ENCODE measurements around the gene TSPAN32.

The TSPAN32 gene

DNA sequence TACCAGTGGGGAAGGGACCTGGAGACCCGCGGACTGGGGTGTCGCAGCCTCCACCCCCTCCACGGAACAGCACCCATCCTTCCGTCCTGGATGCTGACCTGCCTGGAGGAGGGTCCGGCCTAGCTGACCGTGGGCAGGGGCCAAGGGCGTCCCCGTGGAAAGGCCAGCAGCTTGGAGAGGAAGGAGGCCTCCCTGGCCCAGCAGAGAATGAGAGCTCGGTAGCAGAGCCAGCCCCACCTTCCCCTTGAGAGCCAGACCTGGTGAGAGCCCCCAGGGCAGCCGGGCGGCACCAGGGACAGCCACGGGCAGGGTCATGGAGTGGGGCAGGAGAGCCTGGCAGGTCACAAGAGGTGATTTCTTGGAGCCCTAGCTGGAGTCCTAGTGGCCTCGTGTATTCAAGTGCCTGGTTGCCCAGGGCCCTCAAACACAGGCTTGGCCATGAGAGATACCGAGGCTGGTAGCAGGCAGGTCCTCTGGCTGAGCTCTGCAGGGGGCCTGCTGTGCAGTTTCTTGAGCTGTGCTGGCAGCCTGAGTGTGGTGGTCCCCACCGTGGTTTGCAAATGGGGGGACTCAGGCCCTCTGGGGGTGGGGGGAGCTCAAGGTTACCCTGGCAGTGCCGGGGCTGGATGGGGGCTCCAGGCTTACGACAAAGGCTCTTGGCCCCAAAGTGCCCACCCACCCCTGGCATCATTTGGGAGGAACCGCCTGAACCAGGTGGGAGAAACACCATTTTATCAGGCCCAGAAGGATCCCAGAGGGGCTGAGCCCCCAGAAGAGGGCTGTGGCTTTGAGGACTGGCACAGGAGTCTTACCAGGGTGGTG is 7.6 kb downstream of the TSPAN32 start:
- no peak overlapping the region for H3K4me3 ChIP-seq (ENCODE audit: low read length)

GRCh38 chr11:2310073-2310785 is 8.4 kb downstream of the TSPAN32 start:
- H3K4me3 ChIP-seq (ENCODE audit: low read length), result no peak overlapping the region
- DNase-seq (ENCODE audit: low read depth, low spot score), result no peak

More for the DNA sequence above, 7.6 kb downstream of the TSPAN32 start:
- no peak for DNase-seq (ENCODE audit: low read depth, low spot score)

DNA sequence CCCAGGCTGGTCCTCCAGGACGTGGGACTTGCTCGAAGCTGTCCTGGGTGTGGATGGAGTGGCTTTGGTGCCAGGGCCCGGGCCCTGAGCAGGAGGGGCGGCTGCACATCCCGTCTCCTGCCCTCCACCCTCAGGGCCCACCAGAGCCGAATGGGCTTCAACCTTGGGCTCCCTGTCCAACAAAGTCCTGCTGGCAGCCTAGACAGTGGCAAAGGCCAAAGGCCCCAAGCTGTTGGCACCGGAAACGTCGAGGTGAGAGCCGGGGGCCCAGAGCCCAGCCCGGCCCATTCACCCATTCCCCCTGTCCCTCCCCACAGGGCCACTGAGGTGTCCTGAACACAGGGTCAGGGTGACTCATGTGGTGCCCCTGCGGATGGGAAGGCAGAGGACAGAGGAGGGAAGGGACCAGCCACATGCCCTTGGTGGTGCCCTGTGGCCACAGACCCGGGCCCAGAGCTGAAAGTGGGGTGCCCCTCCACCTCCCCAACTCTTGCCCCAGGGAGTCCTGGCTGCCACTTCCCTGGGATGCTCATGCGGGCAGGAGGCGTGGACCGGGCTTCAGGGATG is 9.1 kb downstream of the TSPAN32 start:
- H3K4me3 ChIP-seq (ENCODE audit: low read length), result no peak overlapping the region
- no peak for DNase-seq (ENCODE audit: low read depth, low spot score)

DNA sequence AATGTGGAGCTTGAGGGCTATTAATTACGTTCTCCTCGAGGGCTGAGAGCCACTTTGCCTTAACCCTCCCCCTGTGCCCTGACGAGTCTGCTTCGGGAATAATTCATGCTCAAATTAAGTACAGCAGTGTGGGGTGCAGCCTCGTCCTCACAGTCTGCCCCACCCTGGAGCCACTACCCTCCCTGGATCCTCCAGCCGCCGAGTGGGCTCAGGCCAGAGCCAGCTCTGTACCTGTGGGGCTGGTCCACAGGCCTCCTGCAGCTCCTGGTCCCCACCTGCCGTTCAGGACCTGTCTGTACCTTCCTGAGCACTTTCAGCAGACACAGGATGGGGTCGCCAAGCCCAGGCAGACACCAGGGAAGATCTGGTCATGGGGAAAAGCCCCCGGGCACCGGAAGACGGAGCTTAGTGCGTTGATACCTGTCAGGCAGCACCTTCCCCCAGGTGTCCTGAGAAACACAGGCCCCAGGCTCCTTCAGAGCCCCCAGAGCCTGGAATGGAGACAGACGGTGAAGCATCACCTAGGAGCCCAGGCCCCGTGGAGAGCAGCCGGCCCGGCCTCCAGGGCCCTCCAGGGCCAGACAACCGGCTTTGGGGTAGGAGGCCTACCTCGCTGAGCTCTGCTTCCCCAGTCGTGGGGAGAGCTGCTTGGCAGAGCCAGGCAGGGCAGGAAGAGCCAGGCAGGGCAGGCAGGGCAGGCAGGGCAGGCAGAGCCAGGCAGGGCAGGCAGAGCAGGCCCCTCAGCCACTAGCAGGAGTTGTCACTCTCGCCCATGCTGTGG is 9.7 kb downstream of the TSPAN32 start:
- DNase-seq (ENCODE audit: low read depth, low spot score), result no peak
- H3K4me3 ChIP-seq (ENCODE audit: low read length), result no peak overlapping the region

DNA sequence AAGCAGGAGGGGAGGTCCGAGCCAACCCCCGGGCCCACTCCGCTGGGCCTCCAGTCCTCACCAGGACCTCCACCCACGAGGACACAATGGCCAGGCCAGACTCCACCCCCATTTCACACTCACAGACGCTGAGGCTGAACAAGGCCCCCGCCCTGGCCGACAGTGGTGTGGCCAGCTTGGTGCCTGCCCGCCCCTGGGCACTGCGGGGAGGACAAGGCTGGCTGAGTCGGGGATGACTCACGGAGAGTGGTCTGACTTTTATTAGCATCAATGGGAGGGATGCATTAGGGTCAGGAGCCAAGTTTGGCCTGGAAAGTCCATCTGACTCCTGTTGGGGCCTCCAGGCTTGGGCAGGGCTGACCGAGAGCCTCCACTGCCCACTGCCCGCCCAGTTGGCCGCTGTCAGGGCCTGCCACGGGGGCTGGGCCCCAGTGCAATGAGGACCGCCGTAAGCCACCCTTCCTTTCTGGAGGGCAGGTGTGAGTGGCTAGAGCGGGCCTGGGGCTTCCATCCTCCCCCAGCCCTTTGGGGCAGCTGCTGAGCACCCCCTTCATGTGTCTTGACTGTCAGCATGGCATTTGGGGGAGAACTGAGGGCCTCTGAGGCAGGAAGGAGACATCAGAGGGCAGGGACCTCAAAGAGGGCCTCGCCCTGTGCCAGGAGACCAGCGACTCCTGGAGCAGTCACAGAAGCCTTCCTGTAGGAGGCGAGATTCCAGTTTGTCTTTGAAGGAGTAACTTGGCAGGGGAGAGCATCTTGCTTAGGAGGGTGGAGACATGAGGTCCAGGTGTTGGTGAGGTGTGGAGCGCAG is 10.6 kb downstream of the TSPAN32 start:
- no peak for DNase-seq (ENCODE audit: low read depth, low spot score)
- H3K4me3 ChIP-seq (ENCODE audit: low read length), result no peak overlapping the region

- no peak overlapping the region for H3K4me3 ChIP-seq (ENCODE audit: low read length)
- DNase-seq (ENCODE audit: low read depth, low spot score), result no peak
These were observed 11.5 kb downstream of the TSPAN32 start for GRCh38 chr11:2313051-2313951.

DNA sequence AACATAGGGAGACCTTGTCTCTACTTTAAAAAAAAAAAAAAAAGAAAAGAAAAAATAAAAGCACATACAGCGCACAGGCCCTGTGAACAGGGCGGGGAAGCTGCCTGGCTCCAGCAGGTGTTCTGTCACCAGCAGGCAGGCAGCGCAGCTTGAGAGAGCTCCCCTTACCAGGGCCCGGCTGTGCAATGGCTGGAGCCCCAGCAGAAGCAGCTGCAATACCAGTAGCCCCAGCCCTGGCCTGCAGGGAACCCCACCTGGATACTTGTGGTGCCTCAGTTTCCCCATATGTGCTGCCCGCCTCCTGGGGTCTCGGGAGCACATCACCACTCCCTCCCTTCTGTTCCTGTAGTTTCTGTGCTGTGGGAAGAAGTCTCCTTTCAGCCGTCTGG is 12.3 kb downstream of the TSPAN32 start:
- H3K4me3 ChIP-seq (ENCODE audit: low read length), result no peak overlapping the region
- DNase-seq (ENCODE audit: low read depth, low spot score), result no peak

GRCh38 chr11:2314525-2315394 is 12.9 kb downstream of the TSPAN32 start:
- DNase-seq (ENCODE audit: low read depth, low spot score), result no peak
- H3K4me3 ChIP-seq (ENCODE audit: low read length), result no peak overlapping the region

DNA sequence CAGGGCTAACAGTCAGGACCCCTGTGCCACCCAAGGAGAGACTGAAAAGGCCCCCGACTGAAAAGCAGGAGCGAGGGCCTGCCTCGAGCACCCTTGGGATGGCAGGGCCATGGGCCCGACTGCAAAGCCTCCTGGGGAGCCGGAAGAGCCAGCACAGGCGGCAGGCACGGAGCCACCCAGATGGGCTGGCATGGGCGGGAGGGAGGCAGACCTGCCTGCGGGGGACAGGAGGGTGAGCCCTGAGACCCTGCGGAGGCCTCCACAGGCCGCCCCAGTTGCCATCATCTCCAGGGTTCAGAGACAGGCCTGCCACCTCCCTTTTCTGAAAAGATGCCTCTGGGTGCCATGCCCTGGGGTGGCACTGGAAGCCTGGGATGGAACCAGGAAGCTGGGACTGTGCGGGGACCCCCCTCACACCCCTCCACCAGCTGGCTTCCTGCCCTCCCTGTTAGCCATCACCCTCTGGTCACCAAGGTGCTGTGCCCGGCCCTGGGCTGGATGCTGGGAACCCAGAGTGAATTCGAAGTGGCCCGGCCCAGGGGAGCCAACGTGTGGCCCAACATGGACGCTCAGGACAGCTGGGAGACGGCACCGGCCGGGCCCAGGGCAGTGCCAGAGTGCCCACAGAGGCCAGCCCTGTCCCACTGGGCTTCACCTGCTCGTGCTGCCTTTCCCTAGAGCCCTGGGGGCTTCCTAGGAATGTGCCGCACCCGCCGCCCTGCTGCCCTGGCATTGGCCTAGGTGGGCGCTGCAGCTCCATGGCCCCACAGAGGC is 13.8 kb downstream of the TSPAN32 start:
- no peak overlapping the region for H3K4me3 ChIP-seq (ENCODE audit: low read length)
- no peak for DNase-seq (ENCODE audit: low read depth, low spot score)

DNA sequence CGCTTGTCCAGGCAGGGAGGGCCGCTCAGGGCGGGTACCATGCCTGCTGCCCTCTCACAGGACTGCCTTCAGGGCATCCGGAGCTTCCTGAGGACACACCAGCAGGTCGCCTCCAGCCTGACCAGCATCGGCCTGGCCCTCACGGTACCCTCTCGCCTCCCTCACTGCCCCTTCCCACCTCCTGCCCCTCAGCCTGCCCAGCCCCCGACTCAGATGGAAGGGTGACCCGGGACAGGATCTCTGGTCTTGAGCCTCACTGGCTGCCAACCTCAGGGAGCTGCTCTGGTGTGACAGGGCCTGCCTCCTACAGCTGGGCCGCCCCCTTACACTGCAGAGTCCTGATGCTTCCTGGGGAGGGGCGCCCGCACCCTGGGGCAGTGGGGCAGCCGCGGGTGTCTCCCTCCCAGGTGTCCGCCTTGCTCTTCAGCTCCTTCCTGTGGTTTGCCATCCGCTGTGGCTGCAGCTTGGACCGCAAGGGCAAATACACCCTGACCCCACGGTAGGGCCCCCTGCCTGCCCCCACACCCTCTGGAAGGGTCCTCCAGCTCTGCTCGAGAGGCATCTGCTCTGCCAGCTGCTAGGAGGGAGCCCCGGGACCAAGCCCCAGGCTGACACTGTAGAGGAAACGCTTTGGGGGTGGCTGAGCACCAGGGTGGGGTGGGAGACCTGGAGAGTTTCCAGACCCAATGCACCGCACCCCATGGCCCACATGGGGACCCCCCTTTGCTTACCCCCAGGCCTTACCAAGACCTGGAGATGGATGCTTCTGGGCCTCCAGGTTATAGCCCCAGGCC is 14.6 kb downstream of the TSPAN32 start:
- DNase-seq (ENCODE audit: low read depth, low spot score), result no peak
- no peak overlapping the region for H3K4me3 ChIP-seq (ENCODE audit: low read length)

DNA sequence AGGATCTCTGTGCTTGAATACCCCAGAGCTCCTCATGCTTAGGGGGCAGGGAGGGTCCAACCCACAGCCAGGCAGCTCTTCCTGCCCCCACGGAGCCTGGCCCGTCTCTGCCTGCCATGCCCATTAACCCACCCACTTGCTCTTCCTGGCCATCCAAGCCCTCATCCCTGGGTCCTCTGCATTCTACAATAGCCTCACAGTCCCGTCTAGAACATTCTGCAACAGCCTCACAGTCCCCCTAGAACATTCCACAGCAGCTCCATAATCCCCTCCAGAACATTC is 15.1 kb downstream of the TSPAN32 start:
- no peak overlapping the region for H3K4me3 ChIP-seq (ENCODE audit: low read length)
- DNase-seq (ENCODE audit: low read depth, low spot score), result no peak

DNA sequence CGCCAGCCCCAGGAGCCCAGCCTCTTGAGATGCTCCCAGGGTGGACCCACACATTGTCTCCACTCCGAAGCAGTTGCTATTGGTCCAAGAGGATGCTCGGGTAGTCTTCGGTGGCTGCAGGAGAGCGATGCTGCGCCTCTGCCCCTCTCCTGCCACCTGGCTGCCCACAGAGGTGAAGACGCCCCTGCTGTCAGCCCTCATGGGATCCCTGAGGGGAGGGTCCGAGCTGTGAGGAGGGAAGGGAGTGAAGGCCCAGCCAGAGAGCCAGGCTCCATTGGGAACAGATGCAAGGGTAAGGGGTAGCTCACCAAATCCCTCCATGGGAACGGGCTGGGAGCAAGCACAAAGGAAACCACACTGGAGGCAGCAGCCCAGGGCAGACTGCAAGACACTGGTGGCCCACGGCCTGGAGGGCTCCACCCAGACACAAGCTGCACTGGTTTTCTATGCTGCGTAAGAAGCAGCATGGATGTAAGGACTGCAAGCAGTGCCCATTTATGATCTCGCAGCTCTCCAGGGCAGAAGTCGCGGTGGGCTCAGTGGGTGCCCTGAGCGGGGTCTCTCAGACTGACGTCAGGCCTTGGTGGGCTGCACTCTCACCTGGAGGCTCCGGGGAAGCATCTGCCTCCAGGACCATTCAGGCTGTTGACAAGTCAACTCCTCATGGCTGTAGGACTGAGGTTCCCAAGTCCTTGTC is 15.7 kb downstream of the TSPAN32 start:
- DNase-seq (ENCODE audit: low read depth, low spot score), result no peak
- no peak overlapping the region for H3K4me3 ChIP-seq (ENCODE audit: low read length)

GRCh38 chr11:2318123-2318522 is 16.3 kb downstream of the TSPAN32 start:
- no peak overlapping the region for H3K4me3 ChIP-seq (ENCODE audit: low read length)
- DNase-seq (ENCODE audit: low read depth, low spot score), result no peak

GRCh38 chr11:2318707-2319106 is 16.9 kb downstream of the TSPAN32 start:
- no peak for DNase-seq (ENCODE audit: low read depth, low spot score)
- H3K4me3 ChIP-seq (ENCODE audit: low read length), result no peak overlapping the region

- DNase-seq (ENCODE audit: low read depth, low spot score), result no peak
- H3K4me3 ChIP-seq (ENCODE audit: low read length), result no peak overlapping the region
These were observed 18.1 kb downstream of the TSPAN32 start for GRCh38 chr11:2319791-2320472.
